Adrenal gland (tissue), 5 donors: ENCODE data around the gene CHST11.

Source experiments
- CTCF ChIP-seq, 6 experiments: fragments of 450-650 bp in 4 of 6; fragments of 200-600 bp in 2 of 6; sonication (generic) in 1 of 6; IDR thresholded peaks; 1 replicate in 5 of 6; 2 replicates in 1 of 6; pipeline versions ENCODE4 v1.5.1 to v1.8.0; 2016 to 2021; ENCODE audit warnings: antibody characterized with exemption in 6 of 6, mild to moderate bottlenecking in 2 of 6, moderate library complexity in 1 of 6
- POLR2A ChIP-seq, 2 donors: fragments of 450-650 bp; IDR thresholded peaks; one replicate each; pipeline ENCODE4 v1.6.1; 2017; ENCODE audit warnings: antibody characterized with exemption in 2 of 2, mild to moderate bottlenecking in 2 of 2, moderate library complexity in 1 of 2
- donor health status: DM: no; HTN: no; CAD: no.

GRCh38 chr12:104533134-104533533, 76.4 kb downstream of the CHST11 start:
- TF ChIP-seq CTCF (IDR thresholded peaks at IDR 0.05) (no peak), POLR2A (IDR thresholded peaks at IDR 0.05) (no peak)
